Retinal pigment epithelial cell (primary cell): ENCODE measurements around the gene SOBP.

Source experiments
- DNase-seq: peaks from one replicate; pipeline ENCODE4 v3.0.0-alpha.2; 2010; ENCODE audit warnings: low read depth
- H3K4me3 ChIP-seq: 2 replicates; pipeline ENCODE4 v1.5.1; 2011; ENCODE audit warnings: mild to moderate bottlenecking, low read length, control low read depth, moderate library complexity
- CTCF ChIP-seq: conservative IDR thresholded peaks from 2 replicates; pipeline ENCODE4 v1.5.1; 2011; ENCODE audit warnings: low read depth, low read length, control low read depth, inconsistent platforms

SOBP gene

GRCh38 chr6:107598091-107598490, 108.2 kb downstream of the SOBP start:
- TF ChIP-seq CTCF, result no peak
- H3K4me3 ChIP-seq, result no peak overlapping the region
- DNase-seq, result no peak

GRCh38 chr6:107599043-107599442, 109.1 kb downstream of the SOBP start:
- H3K4me3 ChIP-seq, result no peak overlapping the region
- no peak for DNase-seq
- no peak for TF ChIP-seq CTCF

- TF ChIP-seq CTCF, result no peak
- no peak for DNase-seq
- H3K4me3 ChIP-seq, result no peak overlapping the region
Observed at GRCh38 chr6:107600121-107600520, 110.2 kb downstream of the SOBP start.

GRCh38 chr6:107600936-107601335, 111.0 kb downstream of the SOBP start:
- DNase-seq, result peak; percentile 86
- TF ChIP-seq CTCF, result no peak
- no peak overlapping the region for H3K4me3 ChIP-seq

GRCh38 chr6:107601406-107601805, 111.5 kb downstream of the SOBP start:
- no peak for TF ChIP-seq CTCF
- H3K4me3 ChIP-seq, result no peak overlapping the region
- no peak for DNase-seq

GRCh38 chr6:107602321-107603005, 112.5 kb downstream of the SOBP start:
- no peak overlapping the region for H3K4me3 ChIP-seq
- TF ChIP-seq CTCF, result no peak
- DNase-seq, result no peak

GRCh38 chr6:107603006-107603370, 113.1 kb downstream of the SOBP start:
- H3K4me3 ChIP-seq, result no peak overlapping the region
- DNase-seq, result no peak
- TF ChIP-seq CTCF, result no peak
